Measurements from ENCODE around the gene RAB26. TPM values are rescaled to one million over a fixed set of nuclear protein-coding genes. Genes with fewer than 3 reads are reported as not detected.
"Not testable (repeated sequence)": the region's sequence is repeated elsewhere in the genome, so short reads cannot be mapped to it uniquely, and the experiment has no call there.

RAB26 gene
- not detected for total RNA-seq
- long read RNA-seq, partial matches to known transcripts: 0 of 26 reads
- long read RNA-seq, other reads (novel, unspliced or antisense): 26 of 26 reads

- no peak for DNase-seq (ENCODE audit: low spot score)
Measured at GRCh38 chr16:2147981-2148671, at the start of gene RAB26. Gene RAB26, plus strand, starts transcription at chr16:2148625. Its CDS starts 159 bp downstream, at chr16:2148784.

GRCh38 chr16:2101581-2101980 lies 46.8 kb upstream of the RAB26 start:
- not testable (repeated sequence) for DNase-seq (ENCODE audit: low spot score)

GRCh38 chr16:2102471-2102870 lies 46.0 kb upstream of the RAB26 start:
- DNase-seq (ENCODE audit: low spot score): no peak

GRCh38 chr16:2104464-2104863 lies 44.0 kb upstream of the RAB26 start:
- DNase-seq (ENCODE audit: low spot score): not testable (repeated sequence)

GRCh38 chr16:2105291-2105690 lies 43.1 kb upstream of the RAB26 start:
- DNase-seq (ENCODE audit: low spot score): not testable (repeated sequence)

- not testable (repeated sequence) for DNase-seq (ENCODE audit: low spot score)
Measured at GRCh38 chr16:2105769-2106168, 42.7 kb upstream of the RAB26 start.

- not testable (repeated sequence) for DNase-seq (ENCODE audit: low spot score)
Measured at GRCh38 chr16:2106211-2106610, 42.2 kb upstream of the RAB26 start.

GRCh38 chr16:2107121-2107790 lies 41.2 kb upstream of the RAB26 start:
- not testable (repeated sequence) for DNase-seq (ENCODE audit: low spot score)

- DNase-seq (ENCODE audit: low spot score): not testable (repeated sequence)
Measured at GRCh38 chr16:2107791-2108125, 40.7 kb upstream of the RAB26 start.

GRCh38 chr16:2108446-2109270 lies 39.8 kb upstream of the RAB26 start:
- not testable (repeated sequence) for DNase-seq (ENCODE audit: low spot score)

GRCh38 chr16:2109271-2109580 lies 39.2 kb upstream of the RAB26 start:
- DNase-seq (ENCODE audit: low spot score): not testable (repeated sequence)

- DNase-seq (ENCODE audit: low spot score): not testable (repeated sequence)
Measured at GRCh38 chr16:2109872-2110271, 38.6 kb upstream of the RAB26 start.

GRCh38 chr16:2110332-2111008 lies 38.0 kb upstream of the RAB26 start:
- not testable (repeated sequence) for DNase-seq (ENCODE audit: low spot score)

GRCh38 chr16:2111009-2111353 lies 37.4 kb upstream of the RAB26 start:
- not testable (repeated sequence) for DNase-seq (ENCODE audit: low spot score)

- not testable (repeated sequence) for DNase-seq (ENCODE audit: low spot score)
Measured at GRCh38 chr16:2111412-2112335, 36.8 kb upstream of the RAB26 start.

- DNase-seq (ENCODE audit: low spot score): not testable (repeated sequence)
Measured at GRCh38 chr16:2112539-2113106, 35.8 kb upstream of the RAB26 start.

GRCh38 chr16:2114225-2114624 lies 34.2 kb upstream of the RAB26 start:
- not testable (repeated sequence) for DNase-seq (ENCODE audit: low spot score)

GRCh38 chr16:2114885-2115590 lies 33.4 kb upstream of the RAB26 start:
- DNase-seq (ENCODE audit: low spot score): not testable (repeated sequence)

- DNase-seq (ENCODE audit: low spot score): no peak
Measured at GRCh38 chr16:2115591-2115973, 32.8 kb upstream of the RAB26 start.
